Stimulated activated CD4-positive, alpha-beta T cell treated with anti-CD3 and anti-CD28 coated beads, TNF-alpha, amount 100 ng/mL, for 24 hours (primary cell): ENCODE data around the gene ADRB1.

Experiments used
- DNase-seq, 3 experiments: peaks; one replicate each; pipeline ENCODE4 v3.0.0-alpha.2; 2020; ENCODE audit warnings: low read depth in 3 of 3

ADRB1 gene

DNA sequence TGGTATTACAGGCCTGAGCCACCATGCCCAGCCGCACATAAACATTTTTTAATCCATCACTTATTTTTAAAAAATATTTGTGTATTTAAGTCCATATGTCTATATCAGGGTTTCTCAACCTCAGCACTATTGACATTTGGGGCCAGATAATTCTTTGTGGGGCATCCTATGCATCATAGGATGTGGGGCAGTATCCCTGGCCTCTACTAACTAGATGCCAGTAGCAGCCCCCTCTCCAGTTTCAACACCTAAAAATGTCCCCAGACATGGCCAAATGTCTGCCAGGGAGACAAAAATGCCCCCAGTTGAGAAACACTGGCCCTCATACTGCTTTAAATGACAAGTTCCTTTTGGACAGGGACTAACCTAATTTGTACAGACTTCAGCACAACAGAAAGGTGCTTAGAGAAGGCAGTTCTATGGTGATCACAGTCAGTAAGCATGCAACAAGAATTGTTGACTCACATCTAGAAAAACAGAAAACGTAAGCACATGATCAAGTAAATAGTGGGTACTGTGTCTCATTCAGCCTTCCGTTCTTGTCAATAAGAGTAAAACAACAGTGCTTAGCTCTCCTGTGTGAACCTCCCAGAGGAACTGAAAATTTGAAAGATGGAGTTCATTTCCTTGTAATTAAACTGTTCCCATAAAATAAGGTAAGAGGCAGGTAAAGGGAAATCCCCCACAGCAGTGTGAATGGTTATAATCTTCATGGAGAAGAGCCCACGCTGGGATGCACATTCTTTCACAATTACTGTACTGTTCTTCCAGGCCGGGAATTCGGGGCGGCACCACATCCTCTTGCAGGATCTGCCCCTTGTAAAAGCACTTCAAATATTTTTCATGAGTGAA lies 17.3 kb upstream of the ADRB1 start:
- DNase-seq, result no peak

DNA sequence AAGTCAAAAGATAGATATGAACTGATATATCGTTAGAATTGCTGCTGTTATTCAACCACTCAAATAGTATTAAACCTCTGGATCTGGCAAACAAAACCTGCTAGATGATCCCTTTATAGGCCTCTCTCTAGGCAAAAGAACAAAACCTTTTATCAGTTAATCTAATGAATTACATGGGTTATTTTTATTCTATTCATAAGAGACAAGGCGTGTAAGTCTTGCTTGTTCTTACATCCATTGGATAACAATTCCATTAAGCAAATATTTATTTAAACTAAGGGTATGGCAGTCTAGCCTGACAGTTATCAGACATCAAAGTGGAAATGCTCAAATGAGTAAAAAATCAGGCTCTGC lies 16.6 kb upstream of the ADRB1 start:
- no peak for DNase-seq

DNA sequence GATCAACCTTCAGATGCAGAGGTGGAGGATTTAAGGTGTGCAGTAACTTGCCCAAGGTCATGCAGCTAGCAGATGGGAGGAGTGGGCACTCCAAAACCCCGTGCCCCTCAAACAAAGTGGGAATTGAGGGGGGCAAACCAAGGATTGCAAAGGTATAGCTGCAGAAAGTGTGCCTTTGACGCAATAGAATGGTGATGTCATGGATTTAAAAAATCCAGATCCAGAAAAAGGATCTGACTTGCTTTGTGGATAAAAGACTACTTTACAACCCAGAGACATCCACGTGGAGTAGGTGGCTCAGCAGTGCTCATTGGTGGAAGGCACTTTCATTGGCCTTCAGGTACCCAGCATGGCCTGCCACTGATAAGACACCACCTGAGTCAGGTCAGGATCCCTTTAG lies 15.7 kb upstream of the ADRB1 start:
- no peak for DNase-seq

DNA sequence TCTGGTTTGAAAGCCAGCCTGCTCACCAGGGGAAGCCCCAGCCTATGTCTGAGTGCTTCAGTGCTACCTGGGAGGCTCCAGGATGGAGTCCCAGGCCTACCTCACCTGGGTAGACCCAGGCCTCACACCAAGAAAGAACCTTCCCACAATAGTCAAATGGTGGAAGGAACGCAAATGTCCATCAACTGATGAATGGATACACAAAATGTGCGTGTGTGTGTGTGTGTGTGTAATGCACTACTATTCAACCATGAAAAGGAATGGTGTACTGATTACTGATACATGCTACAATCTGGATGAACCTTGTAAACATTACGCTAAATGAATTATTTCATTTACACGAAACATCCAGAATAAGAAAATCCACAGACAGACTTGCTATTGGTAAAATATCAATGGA lies 15.2 kb upstream of the ADRB1 start:
- DNase-seq, result no peak

DNA sequence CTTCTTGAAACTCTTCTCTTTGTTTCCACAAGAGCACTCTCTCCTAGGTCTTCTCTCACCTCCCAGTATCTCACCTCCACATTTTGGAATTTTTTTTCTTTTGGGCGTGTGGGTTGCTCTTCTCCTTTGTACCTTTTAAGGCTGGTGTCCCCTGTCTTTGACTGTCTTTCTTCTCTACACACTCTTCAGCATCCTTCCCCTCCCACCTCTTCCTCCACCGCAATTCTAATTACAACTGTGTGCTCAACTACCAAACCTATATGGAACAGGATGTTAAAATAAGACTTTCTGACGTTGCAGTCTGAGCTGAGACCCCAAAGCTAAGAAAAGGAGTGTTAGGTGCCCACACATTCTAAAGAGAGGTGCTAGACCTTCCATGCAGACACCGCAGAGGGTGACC lies 14.0 kb upstream of the ADRB1 start:
- no peak for DNase-seq

DNA sequence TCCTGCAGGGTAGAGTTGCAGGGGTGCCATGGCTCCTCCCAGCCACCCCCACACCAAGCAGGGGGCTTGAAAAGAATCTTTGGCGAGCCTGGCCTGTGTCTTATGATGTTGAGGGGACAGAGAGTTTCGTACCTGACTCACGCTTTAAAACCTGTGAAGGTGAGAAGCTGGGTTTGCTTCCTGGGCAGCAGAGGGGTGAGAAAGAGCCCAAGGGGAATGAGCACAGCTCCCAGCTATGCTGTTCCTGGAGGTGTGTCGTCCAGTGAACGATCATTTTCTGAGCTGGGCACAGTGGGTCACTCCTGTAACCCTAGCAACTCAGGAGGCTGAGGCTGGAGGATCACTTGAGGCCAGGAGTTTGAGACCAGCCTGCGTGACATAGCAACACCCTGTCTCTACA lies 13.5 kb upstream of the ADRB1 start:
- DNase-seq, result no peak

DNA sequence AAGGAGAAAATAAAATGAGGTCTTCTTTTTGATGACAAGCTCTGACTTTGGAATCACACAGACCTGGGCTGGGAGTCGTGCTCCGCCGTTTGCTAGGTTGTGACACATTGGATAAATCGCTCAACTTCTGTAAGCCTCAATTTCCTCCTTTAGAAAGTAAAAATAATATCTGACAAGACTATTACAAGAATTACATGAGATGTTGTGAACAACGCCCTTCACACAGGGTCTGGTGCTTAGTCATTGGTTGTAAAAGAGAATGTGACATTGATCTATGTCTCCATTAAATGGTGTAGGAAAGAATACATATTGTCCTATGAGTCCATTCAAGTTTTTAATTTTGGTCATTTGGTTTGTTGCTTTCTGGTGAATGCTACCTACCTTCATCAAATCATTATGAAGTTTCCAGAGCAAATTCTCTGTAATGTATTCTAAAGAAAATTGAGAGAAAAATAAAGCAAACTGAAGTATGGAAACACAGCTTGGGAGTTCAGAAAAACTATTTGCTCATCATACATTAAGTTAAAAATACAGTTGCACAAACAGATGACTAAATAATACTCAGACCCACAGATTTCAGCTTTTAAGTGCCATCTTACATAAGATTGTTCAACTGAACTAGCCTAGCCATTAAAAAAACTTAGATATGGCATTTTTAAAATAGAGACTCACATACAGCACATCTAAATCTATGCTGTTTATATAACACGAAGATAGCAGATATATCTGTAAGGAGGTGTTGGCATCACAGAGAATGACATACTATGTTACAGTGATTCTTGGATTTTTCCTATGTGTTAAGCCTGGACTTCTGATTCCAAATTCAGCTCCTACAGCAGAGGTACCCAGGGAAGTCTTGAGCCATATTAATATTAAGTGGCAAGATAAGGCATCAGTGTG lies 12.3 kb upstream of the ADRB1 start:
- no peak for DNase-seq

DNA sequence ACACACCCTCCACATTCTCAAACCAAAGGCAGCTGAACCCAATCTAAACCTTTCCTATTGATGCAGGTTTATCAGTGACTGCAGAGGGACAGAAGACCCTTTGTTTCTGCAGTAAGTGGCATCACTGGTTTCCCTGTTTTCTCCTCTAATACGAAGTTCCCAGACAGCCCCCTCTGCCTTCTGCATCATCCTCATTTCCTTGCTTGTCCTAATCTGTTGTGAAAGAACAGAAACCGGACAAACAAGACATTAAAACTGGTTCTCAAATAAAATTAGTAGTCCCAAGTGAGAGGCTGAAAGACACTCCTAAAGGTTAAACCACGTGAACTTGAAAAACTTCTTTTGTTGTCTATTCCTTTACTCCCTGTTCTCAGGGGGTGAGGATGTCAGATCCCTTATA lies 10.1 kb upstream of the ADRB1 start:
- no peak for DNase-seq

DNA sequence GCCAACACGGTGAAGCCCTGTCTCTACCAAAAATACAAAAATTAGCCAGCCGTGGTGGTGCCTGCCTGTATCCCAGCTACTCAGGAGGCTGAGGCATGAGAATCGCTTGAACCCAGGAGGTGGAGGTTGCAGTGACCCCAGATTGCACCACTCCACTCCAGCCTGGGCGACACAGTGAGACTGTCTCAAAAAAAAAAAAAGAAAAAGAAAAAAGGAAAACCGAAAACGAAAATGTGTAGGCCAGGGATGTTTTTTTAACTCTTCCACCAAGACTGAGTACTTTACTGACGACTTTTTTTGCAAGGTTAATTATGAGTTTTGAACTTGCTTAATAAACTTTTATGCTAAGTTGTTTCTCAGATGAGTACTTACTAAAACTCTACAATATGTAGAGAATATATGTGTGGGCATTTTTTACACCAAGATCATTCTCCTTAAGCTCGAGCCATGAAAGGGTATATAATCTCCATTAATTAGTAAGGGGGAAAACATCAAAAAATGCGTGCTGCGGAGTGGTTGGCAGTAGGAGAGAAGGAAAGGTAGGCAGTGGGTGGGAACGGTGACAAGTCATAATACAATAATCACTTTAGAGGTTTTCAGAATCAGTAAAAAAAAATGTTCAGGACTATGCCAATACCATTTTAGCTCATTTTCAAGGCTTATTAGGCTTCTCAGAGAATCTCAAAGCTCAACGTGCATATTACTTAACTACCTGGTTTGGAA lies 8.6 kb upstream of the ADRB1 start:
- DNase-seq, result no peak

DNA sequence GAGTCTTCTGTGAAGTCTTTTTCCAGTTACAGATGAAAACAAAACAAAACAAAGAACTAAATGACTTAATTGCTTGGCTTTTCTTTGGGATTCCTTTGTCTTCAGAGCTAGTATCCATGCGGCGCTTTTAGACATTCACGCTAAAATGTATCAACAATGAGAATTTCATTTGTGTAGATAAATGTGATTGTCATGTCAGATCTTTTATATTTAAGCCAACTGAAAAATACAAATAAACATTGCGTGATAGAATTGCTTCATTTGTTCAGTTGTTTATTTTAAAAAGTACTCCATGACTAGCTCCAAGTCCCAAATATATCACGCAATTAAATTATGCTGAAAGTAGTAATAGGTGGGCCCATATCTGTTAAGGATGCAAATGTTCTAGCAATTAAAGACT lies 7.9 kb upstream of the ADRB1 start:
- DNase-seq, result no peak

DNA sequence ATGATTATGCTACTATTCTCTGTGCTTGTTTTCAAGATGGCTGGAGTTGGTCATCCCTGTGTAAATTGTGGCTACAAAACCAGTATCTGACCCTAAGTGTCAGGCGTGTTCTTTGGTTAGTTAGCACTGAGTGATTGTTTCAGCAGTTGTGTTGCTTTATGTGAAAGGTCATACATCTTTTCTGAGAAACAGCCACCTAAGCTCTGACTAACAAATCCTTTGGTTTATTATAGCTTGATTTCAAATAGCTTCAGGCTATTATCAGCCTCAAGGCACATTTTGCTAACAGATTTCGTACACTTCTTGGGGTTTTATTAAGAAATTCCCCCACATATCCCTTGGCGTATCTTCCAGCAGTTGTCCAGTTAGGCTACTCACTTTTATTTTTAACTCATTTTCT lies 4.8 kb upstream of the ADRB1 start:
- DNase-seq, result no peak

DNA sequence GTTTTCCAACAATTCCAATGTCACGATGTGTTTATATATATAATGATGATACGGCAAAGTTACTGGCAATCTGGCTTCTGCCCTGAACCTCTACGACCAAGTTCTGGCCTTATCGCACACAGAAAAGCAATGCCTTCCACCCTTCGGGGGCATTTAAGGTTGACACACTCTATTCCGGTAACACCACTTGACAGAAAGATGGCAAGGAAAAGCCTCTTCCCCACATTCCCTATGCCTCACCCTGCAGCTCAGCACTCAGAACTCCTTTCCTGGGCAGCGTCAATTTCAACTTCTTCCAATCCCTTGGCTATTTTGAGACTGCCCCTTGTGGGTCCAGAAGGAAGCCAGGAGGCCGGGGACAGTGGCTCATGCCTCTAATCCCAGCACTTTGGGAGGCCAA lies 2.5 kb upstream of the ADRB1 start:
- DNase-seq, result no peak

DNA sequence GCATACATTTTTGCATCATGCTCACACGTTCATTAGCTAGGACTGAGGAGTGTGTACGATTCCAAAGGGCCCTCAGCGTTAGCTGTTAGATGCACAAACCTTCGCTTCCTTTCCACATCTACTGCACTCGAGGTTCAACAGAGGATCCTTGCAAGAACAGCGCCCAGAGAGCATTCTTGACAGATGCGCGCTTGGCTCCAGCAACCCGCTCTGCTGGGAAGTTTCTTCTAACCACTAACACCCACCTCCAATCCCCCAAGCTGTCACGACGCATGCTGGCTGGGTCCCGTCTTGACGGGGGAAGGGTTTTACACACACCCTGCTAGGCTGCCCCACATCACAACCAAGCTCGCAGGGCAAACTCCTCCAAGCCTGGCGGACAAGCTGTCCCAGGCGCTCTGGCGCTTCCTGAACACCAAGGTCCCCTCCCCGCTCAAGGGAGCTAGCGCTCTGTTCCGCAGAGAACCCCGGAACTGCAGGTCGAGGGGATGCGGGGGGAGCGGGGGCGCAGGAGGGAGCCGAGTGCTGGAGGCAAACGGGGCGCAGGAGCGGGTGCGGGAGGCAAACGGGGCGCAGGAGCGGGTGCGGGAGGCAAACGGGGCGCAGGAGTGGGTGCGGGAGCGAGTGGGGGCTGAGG lies 653 bp upstream of the ADRB1 start:
- DNase-seq, result no peak

DNA sequence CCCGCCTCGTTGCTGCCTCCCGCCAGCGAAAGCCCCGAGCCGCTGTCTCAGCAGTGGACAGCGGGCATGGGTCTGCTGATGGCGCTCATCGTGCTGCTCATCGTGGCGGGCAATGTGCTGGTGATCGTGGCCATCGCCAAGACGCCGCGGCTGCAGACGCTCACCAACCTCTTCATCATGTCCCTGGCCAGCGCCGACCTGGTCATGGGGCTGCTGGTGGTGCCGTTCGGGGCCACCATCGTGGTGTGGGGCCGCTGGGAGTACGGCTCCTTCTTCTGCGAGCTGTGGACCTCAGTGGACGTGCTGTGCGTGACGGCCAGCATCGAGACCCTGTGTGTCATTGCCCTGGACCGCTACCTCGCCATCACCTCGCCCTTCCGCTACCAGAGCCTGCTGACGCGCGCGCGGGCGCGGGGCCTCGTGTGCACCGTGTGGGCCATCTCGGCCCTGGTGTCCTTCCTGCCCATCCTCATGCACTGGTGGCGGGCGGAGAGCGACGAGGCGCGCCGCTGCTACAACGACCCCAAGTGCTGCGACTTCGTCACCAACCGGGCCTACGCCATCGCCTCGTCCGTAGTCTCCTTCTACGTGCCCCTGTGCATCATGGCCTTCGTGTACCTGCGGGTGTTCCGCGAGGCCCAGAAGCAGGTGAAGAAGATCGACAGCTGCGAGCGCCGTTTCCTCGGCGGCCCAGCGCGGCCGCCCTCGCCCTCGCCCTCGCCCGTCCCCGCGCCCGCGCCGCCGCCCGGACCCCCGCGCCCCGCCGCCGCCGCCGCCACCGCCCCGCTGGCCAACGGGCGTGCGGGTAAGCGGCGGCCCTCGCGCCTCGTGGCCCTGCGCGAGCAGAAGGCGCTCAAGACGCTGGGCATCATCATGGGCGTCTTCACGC lies 825 bp downstream of the ADRB1 start:
- no peak for DNase-seq

DNA sequence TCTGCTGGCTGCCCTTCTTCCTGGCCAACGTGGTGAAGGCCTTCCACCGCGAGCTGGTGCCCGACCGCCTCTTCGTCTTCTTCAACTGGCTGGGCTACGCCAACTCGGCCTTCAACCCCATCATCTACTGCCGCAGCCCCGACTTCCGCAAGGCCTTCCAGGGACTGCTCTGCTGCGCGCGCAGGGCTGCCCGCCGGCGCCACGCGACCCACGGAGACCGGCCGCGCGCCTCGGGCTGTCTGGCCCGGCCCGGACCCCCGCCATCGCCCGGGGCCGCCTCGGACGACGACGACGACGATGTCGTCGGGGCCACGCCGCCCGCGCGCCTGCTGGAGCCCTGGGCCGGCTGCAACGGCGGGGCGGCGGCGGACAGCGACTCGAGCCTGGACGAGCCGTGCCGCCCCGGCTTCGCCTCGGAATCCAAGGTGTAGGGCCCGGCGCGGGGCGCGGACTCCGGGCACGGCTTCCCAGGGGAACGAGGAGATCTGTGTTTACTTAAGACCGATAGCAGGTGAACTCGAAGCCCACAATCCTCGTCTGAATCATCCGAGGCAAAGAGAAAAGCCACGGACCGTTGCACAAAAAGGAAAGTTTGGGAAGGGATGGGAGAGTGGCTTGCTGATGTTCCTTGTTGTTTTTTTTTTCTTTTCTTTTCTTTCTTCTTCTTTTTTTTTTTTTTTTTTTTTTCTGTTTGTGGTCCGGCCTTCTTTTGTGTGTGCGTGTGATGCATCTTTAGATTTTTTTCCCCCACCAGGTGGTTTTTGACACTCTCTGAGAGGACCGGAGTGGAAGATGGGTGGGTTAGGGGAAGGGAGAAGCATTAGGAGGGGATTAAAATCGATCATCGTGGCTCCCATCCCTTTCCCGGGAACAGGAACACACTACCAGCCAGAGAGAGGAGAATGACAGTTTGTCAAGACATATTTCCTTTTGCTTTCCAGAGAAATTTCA lies 1.7 kb downstream of the ADRB1 start:
- DNase-seq, result no peak

DNA sequence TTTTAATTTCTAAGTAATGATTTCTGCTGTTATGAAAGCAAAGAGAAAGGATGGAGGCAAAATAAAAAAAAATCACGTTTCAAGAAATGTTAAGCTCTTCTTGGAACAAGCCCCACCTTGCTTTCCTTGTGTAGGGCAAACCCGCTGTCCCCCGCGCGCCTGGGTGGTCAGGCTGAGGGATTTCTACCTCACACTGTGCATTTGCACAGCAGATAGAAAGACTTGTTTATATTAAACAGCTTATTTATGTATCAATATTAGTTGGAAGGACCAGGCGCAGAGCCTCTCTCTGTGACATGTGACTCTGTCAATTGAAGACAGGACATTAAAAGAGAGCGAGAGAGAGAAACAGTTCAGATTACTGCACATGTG lies 2.4 kb downstream of the ADRB1 start:
- no peak for DNase-seq

DNA sequence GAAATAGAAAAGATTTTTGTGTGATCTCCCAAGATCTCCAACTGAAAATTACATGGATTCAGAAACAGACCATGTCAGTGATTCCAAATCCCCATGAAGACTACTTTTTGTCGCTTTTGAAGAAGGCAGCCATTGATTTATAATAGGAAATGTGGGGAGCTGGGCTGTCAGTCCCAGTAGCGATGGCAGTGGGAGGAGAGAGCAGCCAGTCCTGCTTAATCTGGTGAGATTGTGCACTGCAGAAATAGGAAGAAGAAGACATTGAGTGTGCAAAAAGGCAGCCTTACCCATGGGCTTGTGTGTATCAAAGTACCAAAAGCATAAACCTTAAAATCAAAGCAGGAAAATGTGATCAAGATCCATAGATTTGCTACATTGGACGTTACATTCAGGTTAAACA lies 4.8 kb downstream of the ADRB1 start:
- no peak for DNase-seq

DNA sequence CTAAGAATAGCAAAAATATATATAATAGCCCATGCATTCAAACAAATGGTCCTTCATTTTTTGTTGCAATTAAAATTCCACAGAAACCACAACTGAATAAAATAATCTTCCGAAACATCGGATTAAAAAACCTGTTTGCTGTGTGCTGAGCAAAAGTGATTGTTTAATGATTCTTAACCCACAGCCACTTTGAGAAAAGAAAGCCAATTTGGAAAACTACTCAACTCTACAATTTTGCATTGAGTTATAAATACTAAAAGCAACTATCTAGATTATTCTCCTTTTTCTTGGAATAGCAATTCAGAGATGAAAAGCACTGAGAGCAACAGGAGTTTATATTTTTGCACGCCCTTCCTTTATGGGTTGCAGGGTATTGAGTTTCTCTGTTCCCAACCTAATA lies 8.0 kb downstream of the ADRB1 start:
- DNase-seq, result no peak

DNA sequence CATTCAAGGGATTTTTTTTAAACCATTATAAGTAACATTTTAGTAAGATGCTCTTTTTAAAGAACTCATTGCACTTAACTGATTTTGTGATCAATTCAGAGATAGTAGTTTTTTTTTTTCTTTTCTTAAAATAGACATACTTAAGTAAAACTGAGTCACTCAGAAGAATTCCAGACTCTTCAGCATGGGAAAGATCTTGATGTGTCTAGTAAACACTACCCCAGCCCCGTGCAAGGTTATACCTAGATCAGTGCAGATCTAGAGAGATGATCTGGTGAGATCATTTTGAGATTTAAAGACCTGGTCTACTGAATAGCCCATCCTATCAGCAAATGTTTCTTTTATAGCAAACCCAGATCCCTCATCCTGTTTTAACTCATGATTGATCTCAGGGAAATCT lies 8.6 kb downstream of the ADRB1 start:
- DNase-seq, result no peak

DNA sequence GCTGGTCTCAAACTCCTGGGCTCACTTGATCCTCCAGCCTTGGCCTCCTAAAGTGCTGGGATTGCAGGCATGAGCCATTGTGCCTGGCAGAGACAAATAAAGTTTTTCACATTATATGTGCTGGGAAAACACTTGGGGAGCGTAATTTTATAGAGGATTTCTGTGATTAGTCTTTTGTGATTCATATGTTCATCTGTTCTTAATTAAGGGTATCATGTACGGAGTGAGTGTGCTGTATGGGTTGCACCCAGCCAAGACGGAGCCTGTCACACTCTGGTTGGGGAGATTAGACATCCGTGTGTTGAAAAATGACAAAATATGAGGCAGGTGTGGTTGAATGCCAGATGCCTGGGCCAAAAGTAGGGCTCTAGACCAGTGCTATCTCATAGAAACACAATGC lies 10.3 kb downstream of the ADRB1 start:
- no peak for DNase-seq
